Measurements from ENCODE around the gene CD28.

The CD28 gene

GRCh38 chr2:203706403-203706802 lies at the start of gene CD28:
Gene CD28, plus strand, starts transcription at chr2:203706639. Its CDS starts 58 bp downstream, at chr2:203706697.
- no peak for FAIRE-seq

GRCh38 chr2:203659331-203660049 lies 46.9 kb upstream of the CD28 start:
- FAIRE-seq = no peak

GRCh38 chr2:203660465-203660864 lies 46.0 kb upstream of the CD28 start:
- FAIRE-seq = no peak

- no peak for FAIRE-seq
These were observed 45.0 kb upstream of the CD28 start for GRCh38 chr2:203661279-203661908.

- no peak for FAIRE-seq
These were observed 44.0 kb upstream of the CD28 start for GRCh38 chr2:203662487-203662886.

GRCh38 chr2:203662951-203663350 lies 43.5 kb upstream of the CD28 start:
- no peak for FAIRE-seq

- no peak for FAIRE-seq
These were observed 42.2 kb upstream of the CD28 start for GRCh38 chr2:203664029-203664755.

- FAIRE-seq = no peak
These were observed 38.6 kb upstream of the CD28 start for GRCh38 chr2:203667838-203668237.

GRCh38 chr2:203669820-203670219 lies 36.6 kb upstream of the CD28 start:
- no peak for FAIRE-seq

GRCh38 chr2:203670939-203671338 lies 35.5 kb upstream of the CD28 start:
- FAIRE-seq = no peak

- FAIRE-seq = no peak
These were observed 34.6 kb upstream of the CD28 start for GRCh38 chr2:203671876-203672275.

GRCh38 chr2:203672856-203673255 lies 33.6 kb upstream of the CD28 start:
- FAIRE-seq = no peak

- FAIRE-seq = no peak
These were observed 32.5 kb upstream of the CD28 start for GRCh38 chr2:203673933-203674332.

- no peak for FAIRE-seq
These were observed 31.4 kb upstream of the CD28 start for GRCh38 chr2:203675086-203675485.

- FAIRE-seq = no peak
These were observed 27.5 kb upstream of the CD28 start for GRCh38 chr2:203678971-203679370.

- FAIRE-seq = no peak
These were observed 27.0 kb upstream of the CD28 start for GRCh38 chr2:203679401-203679800.

- FAIRE-seq = no peak
These were observed 24.5 kb upstream of the CD28 start for GRCh38 chr2:203681978-203682377.

- no peak for FAIRE-seq
These were observed 23.7 kb upstream of the CD28 start for GRCh38 chr2:203682688-203683130.

- no peak for FAIRE-seq
These were observed 23.0 kb upstream of the CD28 start for GRCh38 chr2:203683421-203683820.

GRCh38 chr2:203683932-203684556 lies 22.4 kb upstream of the CD28 start:
- no peak for FAIRE-seq

GRCh38 chr2:203685081-203685621 lies 21.3 kb upstream of the CD28 start:
- FAIRE-seq = no peak

- FAIRE-seq = no peak
These were observed 20.5 kb upstream of the CD28 start for GRCh38 chr2:203685789-203686420.

- FAIRE-seq = no peak
These were observed 19.3 kb upstream of the CD28 start for GRCh38 chr2:203687165-203687564.

Data from G401.6 (cell line).